ENCODE results near the gene SAFB.
A peak's percentile ranks its signal among the peaks of the same experiment; 100 is the strongest.

Gene SAFB

GRCh38 chr19:5609881-5610448, 12.9 kb upstream of the SAFB start:
- no peak for TF ChIP-seq ZNF274 (IDR thresholded peaks at IDR 0.05; ENCODE audit: low read depth, low read length)
- no peak overlapping the region for H3K4me3 ChIP-seq (ENCODE audit: low read length)

GRCh38 chr19:5612891-5613865, 9.7 kb upstream of the SAFB start:
- TF ChIP-seq ZNF274 (IDR thresholded peaks at IDR 0.05; ENCODE audit: low read depth, low read length): no peak
- H3K4me3 ChIP-seq (ENCODE audit: low read length): no peak overlapping the region

DNA sequence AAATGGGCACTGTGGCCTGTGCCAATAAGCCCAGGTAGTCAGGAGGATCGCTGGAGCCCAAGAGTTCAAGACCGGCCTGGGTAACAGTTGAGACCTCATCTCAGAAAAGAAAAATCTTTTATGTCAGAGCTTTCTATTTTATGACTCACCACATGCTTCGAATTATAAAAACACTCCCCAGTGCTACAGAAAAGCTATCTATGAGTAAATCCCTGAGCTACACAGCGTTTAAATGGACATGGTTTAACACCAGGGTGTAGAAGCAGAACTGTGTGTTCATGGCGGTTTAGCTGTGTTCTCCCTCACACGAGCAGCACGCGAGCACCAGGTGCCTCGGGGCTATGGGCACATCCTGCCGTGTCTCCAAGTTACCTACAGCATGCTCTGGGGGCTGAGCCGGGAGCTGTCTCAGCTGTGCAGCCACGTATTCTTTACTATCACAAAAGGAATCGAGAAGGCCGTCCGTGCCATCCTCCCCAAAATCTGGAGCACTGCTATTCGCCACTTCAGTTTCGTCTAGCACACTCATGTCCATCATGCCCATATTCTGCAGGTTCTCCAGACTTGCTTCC, 7.0 kb upstream of the SAFB start:
- TF ChIP-seq ZNF274 (IDR thresholded peaks at IDR 0.05; ENCODE audit: low read depth, low read length): no peak
- no peak overlapping the region for H3K4me3 ChIP-seq (ENCODE audit: low read length)

DNA sequence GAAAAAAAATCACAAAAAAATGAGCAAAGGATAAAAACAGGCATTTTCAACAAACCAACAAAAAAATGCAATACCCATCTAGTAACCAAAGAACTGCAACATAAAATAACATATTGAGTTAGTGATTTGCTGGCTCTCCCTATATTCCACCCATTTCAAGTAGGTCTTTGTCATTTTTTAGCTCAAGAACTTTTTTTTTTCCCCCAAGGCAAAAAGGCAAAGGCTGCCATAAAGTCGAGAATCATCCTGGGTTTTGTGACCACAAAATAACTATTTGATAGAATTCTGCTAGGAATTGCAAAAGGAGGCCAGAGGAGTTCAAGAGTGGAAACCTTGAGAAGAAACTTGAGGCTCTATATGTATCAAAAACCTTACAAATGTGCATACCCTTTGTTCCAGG, 5.8 kb upstream of the SAFB start:
- H3K4me3 ChIP-seq (ENCODE audit: low read length): no peak overlapping the region
- no peak for TF ChIP-seq ZNF274 (IDR thresholded peaks at IDR 0.05; ENCODE audit: low read depth, low read length)

DNA sequence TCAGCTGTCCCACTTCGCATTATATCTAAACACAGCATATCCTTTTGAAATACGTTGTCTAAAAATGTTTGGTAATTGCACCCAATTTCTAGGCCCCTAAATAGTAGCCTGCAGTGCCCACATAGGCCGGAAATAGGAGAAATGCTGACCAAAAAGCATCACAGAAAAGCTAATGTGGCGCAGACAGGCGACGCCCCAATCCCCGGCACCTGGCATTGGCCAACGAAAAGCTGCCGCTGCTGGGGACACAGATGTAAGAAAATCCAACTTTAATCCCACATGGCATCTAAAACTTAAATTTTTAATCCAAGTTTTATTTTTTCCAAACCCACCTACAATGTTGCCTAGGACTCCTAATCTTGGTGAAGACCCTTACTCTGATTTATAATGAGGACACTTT, 4.3 kb upstream of the SAFB start:
- H3K4me3 ChIP-seq (ENCODE audit: low read length): no peak overlapping the region
- no peak for TF ChIP-seq ZNF274 (IDR thresholded peaks at IDR 0.05; ENCODE audit: low read depth, low read length)

DNA sequence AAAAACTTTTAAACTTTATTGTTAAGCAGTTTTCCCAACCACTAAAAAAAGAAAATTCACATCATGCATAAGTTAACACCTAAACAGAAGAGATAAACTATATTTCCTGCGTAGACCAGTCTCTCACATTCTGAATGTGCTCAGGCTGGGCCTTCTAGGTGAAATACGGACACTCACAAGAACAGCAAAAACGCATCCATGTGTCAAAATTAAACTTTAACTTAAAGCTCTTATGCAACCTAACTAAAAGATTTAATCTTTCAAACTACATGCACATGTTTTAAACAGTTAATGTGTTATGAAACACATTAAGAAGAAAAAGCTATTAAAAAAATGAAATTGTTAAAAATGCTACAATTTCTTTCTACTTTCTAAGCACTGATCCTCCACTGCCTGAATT, 2.9 kb upstream of the SAFB start:
- no peak overlapping the region for H3K4me3 ChIP-seq (ENCODE audit: low read length)
- no peak for TF ChIP-seq ZNF274 (IDR thresholded peaks at IDR 0.05; ENCODE audit: low read depth, low read length)

DNA sequence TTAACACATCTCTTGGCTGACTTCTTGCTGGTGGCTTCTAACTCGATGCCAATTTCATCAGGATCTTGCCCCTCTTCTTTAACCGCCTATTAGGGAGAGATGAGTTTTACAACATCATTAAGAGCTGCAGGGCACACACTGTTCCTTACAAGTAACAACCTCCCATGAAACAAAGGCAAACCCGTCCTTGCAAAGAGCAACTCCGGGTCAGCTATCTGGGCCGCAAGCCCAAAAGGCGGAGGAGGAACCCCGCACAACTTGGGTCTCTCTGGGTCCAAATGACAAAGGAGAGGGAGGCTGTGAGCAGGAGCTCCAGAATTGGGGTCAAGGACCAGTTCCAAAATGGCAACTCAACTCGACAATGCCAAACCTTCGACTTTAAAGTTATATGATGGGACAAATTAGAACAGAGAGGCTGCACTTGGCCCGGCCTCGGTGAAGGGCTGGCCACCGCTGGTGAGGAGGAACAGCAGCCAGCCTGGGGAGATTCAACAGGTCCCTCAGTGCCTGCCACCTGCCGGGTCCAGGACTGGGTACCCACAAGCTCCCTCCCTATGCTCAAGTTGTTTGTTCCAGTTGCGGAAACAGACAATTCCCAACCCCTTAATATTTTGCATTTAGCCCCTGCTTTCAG, 1.5 kb upstream of the SAFB start:
- TF ChIP-seq ZNF274 (IDR thresholded peaks at IDR 0.05; ENCODE audit: low read depth, low read length): no peak

DNA sequence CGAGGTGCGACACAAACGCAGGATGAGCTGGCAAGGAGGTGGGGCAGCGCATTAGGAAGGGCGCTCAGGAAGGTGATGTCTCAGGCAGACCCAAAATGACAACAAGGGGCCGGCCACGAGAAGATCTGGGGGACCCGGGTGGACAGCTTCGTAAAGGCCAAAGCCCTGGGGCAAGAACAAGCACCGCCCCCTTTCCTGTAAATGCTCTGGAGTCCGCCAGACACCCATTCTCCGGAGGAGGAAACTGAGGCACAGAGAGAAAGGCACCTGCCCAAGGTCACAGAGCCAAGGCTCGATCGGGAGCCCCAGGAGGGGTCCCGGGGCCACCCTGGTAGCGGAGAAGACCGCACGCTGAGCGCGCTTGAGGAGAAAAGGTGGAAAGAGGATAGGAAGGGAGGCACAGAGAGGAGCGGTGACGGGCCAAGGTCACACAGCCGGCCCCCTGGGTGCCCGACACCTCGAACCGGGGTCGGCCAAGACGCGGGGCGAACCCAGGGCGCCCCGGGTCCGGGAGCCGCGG, 878 bp upstream of the SAFB start:
- no peak for TF ChIP-seq ZNF274 (IDR thresholded peaks at IDR 0.05; ENCODE audit: low read depth, low read length)
- H3K4me3 ChIP-seq (ENCODE audit: low read length): peak overlapping the region; percentile 78

More for the DNA sequence above, 1.5 kb upstream of the SAFB start:
- H3K4me3 ChIP-seq (ENCODE audit: low read length): peak overlapping the region; percentile 78

DNA sequence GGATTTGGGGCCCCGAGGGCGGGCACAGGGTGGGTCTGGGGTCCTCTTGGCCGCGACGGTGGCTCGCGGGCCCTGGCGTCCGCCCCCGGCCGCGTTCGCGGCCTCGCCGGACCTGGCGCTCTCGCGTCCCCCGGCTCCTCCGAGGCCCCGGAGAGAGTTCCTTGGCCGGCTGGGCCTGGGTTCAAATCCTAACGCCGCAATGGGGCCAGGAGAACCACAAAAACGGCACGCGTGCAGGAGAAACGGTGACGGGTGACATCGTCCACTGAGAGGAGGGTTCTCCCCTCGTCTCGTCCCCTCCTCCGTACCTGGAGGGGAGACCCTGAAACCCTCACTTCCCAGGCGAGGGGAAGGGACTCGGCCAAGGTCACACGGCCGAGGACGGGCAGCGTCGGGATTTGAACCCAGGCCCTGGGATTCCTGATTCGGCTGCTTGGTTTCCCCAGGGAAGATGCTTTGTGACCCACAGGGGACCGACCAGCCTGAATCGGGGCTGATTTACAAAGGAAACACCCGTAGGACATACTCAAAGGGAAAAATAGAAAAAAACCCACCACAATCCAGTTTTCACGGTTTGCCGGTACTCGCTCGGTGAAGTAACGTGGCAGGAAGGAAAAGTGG, 624 bp downstream of the SAFB start:
- no peak for TF ChIP-seq ZNF274 (IDR thresholded peaks at IDR 0.05; ENCODE audit: low read depth, low read length)
- peak overlapping the region; percentile 82 for H3K4me3 ChIP-seq (ENCODE audit: low read length)

GRCh38 chr19:5624018-5624663, 1.3 kb downstream of the SAFB start:
- peak overlapping the region; percentile 82 for H3K4me3 ChIP-seq (ENCODE audit: low read length)
- no peak for TF ChIP-seq ZNF274 (IDR thresholded peaks at IDR 0.05; ENCODE audit: low read depth, low read length)

DNA sequence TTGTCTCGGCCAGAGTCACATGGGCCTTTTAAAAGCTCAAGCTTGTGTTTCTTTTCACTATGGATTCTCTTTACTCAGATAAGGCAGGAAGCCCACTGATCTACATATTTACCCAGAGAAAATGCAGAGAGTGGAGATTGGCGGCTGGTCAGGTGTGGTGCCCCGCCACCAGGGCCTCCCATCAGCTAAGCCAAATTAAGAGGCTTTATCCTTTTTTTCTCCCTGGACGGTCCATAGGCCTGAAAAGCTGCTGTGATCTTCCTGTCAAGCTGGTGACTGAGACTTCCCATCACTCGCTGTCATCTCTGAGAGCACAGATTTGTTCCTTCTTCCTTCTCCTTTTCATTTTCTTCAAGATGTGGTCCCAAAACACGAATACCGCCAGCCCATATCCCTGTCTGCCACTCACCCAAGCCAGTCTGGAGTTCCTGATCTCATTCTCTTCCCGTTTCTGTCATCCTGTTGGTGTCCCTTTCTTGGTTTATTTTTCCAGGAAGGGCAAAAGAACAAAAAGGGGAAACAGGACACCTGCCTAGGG, 1.9 kb downstream of the SAFB start:
- TF ChIP-seq ZNF274 (IDR thresholded peaks at IDR 0.05; ENCODE audit: low read depth, low read length): no peak

DNA sequence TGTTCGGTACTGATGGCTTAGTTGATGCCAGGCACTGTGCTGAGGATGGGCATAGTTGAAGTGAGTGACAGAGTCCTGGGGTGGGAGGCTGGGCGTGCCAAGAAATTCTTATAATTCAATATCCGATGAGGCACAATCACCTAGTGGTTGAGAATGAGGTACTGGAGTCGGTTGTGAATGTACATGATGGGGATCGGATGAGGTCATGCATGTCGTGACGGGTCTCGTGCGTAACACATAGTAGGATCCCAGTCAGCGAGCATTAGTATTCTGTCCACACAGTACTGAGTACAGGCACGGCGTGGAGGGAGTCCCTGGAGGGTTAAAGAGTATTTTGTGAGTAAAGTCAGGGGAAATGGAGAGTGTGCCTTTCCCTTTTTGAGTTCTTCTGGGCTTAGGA, 2.8 kb downstream of the SAFB start:
- H3K4me3 ChIP-seq (ENCODE audit: low read length): no peak overlapping the region; the same call in 1 of the 2 replicates
- no peak for TF ChIP-seq ZNF274 (IDR thresholded peaks at IDR 0.05; ENCODE audit: low read depth, low read length)

More for the DNA sequence above, 1.9 kb downstream of the SAFB start:
- peak overlapping the region; percentile 82 for H3K4me3 ChIP-seq (ENCODE audit: low read length)

- H3K4me3 ChIP-seq (ENCODE audit: low read length): no peak overlapping the region
- no peak for TF ChIP-seq ZNF274 (IDR thresholded peaks at IDR 0.05; ENCODE audit: low read depth, low read length)
Observed at GRCh38 chr19:5627395-5627904, 4.6 kb downstream of the SAFB start.

Data from GM08714 (cell line).